GM18907 (cell line): ENCODE results near the gene DDI2.
"Not testable (repeated sequence)": the region's sequence is repeated elsewhere in the genome, so short reads cannot be mapped to it uniquely, and the experiment has no call there.

Source experiments
- ATAC-seq: cut with Tn5 transposase; IDR thresholded peaks from one replicate; pipeline ENCODE4 v1.9.1; 2021; ENCODE audit warnings: mild to moderate bottlenecking, moderate library complexity; ENCODE audit not compliant: unreplicated experiment

The DDI2 gene

DNA sequence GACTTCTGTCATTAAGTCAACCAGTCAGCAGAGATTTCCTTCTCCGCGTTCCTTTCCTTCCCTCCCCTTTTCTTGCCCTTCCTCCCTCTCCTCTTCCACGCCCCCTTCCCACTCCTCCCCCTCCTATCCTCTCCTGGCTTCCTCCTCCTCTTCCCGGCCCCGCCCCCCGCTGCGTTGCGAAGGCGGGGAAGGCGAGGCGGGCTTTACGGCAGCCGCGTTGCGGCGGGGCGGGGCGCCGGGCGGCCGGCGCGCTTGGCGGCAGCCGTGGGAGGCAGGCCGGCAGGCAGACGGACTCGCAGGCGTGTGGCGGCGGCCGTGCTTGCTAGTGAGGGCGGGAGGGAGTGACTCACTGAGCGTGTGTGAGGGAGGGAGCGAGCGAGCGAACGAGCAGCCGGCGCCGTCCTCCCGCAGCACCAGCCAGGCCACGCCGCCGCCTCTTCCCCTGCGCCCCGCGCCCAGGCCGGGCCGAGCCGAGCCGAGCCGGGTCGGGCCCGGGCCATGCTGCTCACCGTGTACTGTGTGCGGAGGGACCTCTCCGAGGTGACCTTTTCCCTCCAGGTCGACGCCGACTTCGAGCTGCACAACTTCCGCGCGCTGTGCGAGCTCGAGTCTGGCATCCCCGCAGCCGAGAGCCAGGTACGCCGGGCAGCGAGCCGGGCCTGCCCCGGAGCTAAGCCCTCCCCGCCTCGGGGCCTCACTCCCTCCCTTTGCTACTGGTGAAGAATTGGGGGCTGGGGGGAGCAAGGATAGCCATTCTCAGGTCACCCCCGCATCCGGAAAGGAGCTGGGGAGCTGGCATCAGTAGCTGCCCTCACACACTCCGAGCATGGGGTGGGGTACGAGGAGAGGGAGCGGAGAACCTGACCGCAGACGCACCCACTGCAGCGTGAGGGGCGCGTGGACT is at the start of gene DDI2:
DDI2 (plus strand) TSS at position 286 of the 904 bp plus-strand sequence; CDS start at position 499, 213 bp downstream.
- peak; percentile 74 for ATAC-seq

GRCh38 chr1:15568387-15569073 is 48.7 kb upstream of the DDI2 start:
- no peak for ATAC-seq

DNA sequence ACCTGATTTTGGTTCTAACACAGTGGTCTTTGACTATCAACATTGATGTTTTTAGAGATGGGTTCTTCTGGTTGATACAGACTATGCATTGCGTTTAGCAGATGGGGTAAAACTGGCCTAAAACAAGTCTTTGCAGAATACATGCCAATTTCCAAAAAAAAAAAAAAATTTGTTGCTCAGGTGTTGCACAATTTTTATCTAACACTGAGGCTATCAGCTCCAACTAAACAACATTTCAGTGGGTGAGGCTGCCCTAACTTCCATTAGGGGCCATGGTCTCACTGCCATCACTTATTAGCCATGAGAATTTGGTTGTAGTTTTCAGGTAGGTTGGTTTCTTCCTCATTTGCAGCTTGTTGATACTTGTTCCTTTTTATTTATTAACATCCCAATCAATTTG is 46.4 kb upstream of the DDI2 start:
- ATAC-seq = no peak

GRCh38 chr1:15571266-15571665 is 46.0 kb upstream of the DDI2 start:
- no peak for ATAC-seq

DNA sequence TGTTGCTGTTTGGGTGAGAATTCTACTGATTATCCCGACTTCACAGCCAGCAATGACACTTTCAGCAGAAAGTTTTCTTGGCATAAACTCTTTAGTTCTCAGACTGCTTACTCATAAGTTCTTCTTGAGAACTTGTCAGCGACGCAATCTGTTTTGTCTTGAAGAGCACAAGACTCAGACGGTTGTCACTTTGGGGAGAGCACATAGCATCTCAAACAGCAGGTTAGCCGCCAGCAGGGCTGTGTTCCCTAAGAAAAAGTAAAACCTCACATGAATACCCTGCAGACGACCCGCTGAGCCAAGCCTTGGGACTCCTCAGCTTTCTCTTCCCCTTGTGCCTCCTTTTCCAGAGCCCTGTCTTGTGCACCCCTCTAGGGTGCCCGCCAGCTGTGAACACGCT is 43.8 kb upstream of the DDI2 start:
- ATAC-seq = no peak

- ATAC-seq = no peak
These were observed 42.5 kb upstream of the DDI2 start for GRCh38 chr1:15574741-15575140.

DNA sequence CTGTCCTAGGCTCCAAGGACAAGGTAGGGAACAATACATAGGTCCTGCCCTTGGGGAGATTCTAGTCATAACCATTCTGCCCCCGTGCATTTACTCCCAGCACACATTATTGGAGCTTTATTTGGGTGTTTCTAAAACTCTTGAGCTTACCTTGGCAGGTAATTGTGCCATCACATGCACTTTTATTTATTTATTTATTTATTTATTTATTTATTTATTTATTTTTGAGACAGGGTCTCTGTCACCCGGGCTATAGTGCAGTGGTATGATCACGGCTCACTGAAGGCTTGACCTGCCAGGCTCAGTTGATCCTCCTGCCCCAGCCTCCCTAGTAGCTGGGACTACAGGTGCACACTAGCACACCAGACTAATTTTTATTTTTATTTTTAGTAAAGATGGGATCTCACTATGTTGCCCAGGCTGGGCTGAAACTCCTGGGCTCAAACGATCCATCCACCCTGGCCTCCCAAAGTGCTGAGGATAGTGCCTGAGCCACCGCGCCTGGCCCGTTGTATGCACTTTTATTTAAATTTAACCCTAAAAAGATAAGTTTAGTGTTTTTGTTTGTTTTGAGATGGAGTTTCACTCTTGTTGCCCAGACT is 41.6 kb upstream of the DDI2 start:
- ATAC-seq = no peak

DNA sequence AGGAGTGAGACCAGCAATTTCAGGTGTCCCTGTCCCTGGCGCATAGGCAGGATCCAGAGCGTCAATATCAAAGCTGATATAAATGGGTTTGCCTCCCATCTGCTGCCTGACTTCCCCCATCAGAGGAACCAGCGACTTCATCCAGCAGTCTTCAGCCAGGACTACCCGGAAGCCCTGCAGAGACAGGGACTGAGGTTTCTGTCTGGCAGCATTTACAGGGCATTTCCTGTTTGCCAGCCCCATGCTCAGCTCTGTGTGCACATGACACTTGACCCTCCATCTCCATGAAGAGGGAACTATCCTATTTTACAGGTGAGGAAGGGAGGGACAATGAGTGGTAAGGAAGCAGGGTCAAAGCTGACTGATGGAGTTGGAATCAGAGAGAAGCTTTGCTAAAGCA is 39.6 kb upstream of the DDI2 start:
- no peak for ATAC-seq

- peak; percentile 60 for ATAC-seq
These were observed 38.2 kb upstream of the DDI2 start for GRCh38 chr1:15578921-15579682.

DNA sequence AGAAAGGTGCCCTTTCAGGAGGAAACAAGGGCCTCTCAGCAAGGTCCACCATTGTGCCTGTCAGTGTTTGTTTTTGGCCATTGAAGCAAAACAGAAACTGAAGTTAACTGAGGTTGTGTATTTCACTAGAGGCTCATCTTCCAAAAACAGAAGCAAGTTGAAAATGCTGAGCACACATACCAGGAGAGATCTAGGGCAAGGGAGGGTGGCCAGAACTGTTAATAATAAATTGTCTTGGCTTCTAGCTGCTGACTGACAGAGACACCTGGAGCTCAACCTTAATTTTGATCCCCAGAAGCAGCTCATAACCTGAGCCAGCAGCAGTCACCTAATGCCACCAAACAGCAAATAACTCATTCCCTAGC is 37.6 kb upstream of the DDI2 start:
- ATAC-seq = peak; percentile 34

DNA sequence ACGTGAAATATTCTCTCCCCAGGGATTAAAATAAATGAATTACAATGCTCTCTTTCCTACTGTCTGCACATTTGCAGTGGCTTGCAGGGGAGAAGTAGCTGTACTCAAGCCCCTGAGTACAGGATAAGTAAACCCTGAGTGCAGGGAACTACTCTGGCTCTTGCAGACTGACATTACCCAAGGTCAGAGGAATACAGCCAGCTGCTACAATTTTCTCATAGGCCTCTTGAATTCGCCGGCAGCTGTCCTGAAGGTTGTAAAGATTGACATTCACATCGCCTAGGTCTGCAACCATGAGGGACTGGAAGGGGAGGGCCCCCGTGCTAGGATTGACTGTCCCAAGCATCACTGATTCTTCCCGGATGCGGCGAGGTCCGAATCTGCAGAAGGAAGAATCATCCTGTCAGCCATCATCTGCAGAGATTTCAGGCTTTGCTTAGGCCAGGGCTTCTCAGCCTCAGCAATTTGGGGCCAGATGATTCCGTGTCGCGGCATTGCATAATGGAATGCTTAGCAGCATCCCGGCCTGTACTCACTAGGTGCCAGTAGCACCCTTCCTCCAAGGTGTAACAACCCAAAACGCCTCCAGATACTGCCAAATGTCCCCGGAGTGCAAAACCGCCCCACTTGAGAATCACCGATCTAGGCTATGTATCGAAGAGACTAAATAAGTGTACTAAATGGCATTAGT is 34.1 kb upstream of the DDI2 start:
- ATAC-seq = no peak

GRCh38 chr1:15584489-15585363 is 32.5 kb upstream of the DDI2 start, which contains the start of gene AGMAT:
Gene AGMAT, minus strand, starts transcription at chr1:15585051. Its CDS starts 84 bp downstream, at chr1:15584967.
- peak; percentile 72 for ATAC-seq

DNA sequence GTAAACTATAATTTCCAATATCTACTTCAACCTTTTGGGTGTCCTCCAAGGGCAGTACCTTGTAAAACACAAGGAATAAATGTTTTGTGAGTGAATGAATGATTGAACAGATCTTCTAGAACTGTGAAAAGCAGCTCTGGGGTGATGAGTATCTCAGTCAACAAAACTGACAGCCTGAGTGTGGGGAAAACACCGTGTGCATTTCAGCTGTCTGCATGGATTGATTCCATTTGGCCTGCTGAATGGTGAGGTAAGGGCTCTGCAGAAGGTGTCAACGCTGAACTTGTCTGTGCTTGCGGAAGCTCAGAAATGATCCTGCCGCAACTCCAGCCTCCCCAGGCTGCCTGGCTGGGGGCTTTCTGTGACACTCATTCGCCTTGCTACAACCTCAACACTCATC is 25.0 kb upstream of the DDI2 start:
- no peak for ATAC-seq

- no peak for ATAC-seq
These were observed 21.2 kb upstream of the DDI2 start for GRCh38 chr1:15595809-15596617.

DNA sequence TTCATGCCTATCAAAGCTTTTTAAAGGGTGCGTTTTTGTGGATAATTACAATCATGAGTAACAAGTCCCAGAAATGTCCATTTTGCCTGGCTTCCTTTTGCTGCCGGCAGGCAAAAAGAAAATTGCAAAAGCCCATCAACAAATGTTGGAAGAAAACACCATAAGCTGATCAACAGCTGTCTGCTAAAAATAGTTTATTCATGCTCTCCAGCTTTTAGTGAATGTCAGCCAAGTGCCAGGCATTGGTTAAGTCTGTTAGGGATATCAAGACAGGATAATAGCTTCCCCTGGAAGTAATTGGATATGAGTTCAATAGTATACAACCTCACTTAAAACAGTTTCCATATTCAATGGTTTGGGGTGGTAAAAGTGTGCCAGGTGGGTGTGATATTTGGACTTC is 18.8 kb upstream of the DDI2 start:
- no peak for ATAC-seq

GRCh38 chr1:15603050-15603965 is 13.9 kb upstream of the DDI2 start:
- ATAC-seq = peak; percentile 90

DNA sequence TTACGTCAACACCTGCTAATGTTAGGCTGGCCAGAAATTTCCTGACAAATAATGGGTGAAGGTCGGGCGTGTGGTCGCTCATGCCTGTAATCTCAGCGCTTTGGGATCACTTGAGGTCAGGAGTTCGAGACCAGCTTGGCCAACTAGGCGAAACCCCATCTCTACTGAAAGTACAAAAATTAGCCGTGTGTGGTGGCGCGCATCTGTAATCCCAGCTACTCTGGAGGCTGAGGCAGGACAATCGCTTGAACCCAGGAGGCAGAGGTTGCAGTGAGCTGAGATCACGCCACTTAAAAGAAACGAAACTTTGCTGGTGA is 13.3 kb upstream of the DDI2 start:
- ATAC-seq = not testable (repeated sequence)

- not testable (repeated sequence) for ATAC-seq
These were observed 12.9 kb upstream of the DDI2 start for GRCh38 chr1:15604400-15604799.
